Measurements from ENCODE around the gene ANXA2.

DNA sequence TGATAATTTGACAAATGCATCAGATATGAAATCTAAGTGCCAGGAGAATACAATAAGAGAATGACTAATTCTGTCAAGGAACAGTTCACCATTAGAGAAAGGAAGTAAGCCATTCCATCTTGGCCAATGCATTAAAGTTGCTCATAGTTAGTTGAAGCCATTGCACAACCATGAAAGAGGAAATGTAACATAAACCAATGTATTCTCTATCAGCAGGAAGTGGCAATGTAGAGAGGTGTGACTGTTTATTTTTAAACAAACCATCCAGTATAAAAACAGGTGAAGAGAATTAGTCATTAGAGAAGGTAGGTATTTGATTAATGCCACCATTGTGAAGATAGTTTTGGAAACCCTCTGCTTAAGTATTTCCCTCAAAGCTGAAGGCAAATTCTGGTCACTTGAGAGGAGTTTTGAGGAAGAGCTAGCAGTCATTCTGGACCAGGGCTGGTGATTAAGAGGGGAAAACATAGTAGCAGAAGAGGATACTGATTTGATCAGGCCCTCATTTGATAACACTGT, 10.7 kb upstream of the ANXA2 start:
- TF ChIP-seq, protein P1, sequence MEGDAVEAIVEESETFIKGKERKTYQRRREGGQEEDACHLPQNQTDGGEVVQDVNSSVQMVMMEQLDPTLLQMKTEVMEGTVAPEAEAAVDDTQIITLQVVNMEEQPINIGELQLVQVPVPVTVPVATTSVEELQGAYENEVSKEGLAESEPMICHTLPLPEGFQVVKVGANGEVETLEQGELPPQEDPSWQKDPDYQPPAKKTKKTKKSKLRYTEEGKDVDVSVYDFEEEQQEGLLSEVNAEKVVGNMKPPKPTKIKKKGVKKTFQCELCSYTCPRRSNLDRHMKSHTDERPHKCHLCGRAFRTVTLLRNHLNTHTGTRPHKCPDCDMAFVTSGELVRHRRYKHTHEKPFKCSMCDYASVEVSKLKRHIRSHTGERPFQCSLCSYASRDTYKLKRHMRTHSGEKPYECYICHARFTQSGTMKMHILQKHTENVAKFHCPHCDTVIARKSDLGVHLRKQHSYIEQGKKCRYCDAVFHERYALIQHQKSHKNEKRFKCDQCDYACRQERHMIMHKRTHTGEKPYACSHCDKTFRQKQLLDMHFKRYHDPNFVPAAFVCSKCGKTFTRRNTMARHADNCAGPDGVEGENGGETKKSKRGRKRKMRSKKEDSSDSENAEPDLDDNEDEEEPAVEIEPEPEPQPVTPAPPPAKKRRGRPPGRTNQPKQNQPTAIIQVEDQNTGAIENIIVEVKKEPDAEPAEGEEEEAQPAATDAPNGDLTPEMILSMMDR (conservative IDR thresholded peaks at IDR 0.05; ENCODE audit: low read length): no peak
- no peak for TF ChIP-seq EZH2phosphoT487 (IDR thresholded peaks at IDR 0.05; ENCODE audit: borderline replicate concordance)

Data from Loucy (cell line).